NCI-H1694 (cell line): ENCODE measurements around the gene CAPN14.

Experiments
- DNase-seq: peaks from one replicate; lab custom pipeline; 2025; lab: John Stamatoyannopoulos, UW

Gene CAPN14

GRCh38 chr2:31226266-31226665, 9.0 kb upstream of the CAPN14 start:
- DNase-seq = no peak

- DNase-seq = no peak
These were observed 6.4 kb upstream of the CAPN14 start for GRCh38 chr2:31223749-31224148.

GRCh38 chr2:31223026-31223425, 5.7 kb upstream of the CAPN14 start:
- no peak for DNase-seq

- DNase-seq = no peak
These were observed 4.8 kb upstream of the CAPN14 start for GRCh38 chr2:31222071-31222470.

- no peak for DNase-seq
These were observed 4.2 kb upstream of the CAPN14 start for GRCh38 chr2:31221544-31221943.

- no peak for DNase-seq
These were observed 2.0 kb upstream of the CAPN14 start for GRCh38 chr2:31219131-31219969.

- no peak for DNase-seq
These were observed 581 bp downstream of the CAPN14 start for GRCh38 chr2:31216734-31217133.

GRCh38 chr2:31214444-31214915, 2.8 kb downstream of the CAPN14 start:
- no peak for DNase-seq

- DNase-seq = no peak
These were observed 3.5 kb downstream of the CAPN14 start for GRCh38 chr2:31213601-31214443.

- DNase-seq = no peak
These were observed 4.4 kb downstream of the CAPN14 start for GRCh38 chr2:31212659-31213600.

- no peak for DNase-seq
These were observed 9.1 kb downstream of the CAPN14 start for GRCh38 chr2:31208240-31208639.

GRCh38 chr2:31207790-31208189, 9.5 kb downstream of the CAPN14 start:
- DNase-seq = no peak

- DNase-seq = no peak
These were observed 11.7 kb downstream of the CAPN14 start for GRCh38 chr2:31205613-31206012.

GRCh38 chr2:31205186-31205585, 12.1 kb downstream of the CAPN14 start:
- peak; percentile 29 for DNase-seq

- peak; percentile 43 for DNase-seq
These were observed 12.5 kb downstream of the CAPN14 start for GRCh38 chr2:31204783-31205182.

GRCh38 chr2:31203916-31204315, 13.4 kb downstream of the CAPN14 start:
- DNase-seq = no peak

GRCh38 chr2:31202833-31203232, 14.5 kb downstream of the CAPN14 start:
- no peak for DNase-seq

GRCh38 chr2:31202041-31202440, 15.3 kb downstream of the CAPN14 start:
- DNase-seq = no peak

- no peak for DNase-seq
These were observed 16.3 kb downstream of the CAPN14 start for GRCh38 chr2:31200972-31201371.

- DNase-seq = no peak
These were observed 18.1 kb downstream of the CAPN14 start for GRCh38 chr2:31199206-31199605.

- DNase-seq = no peak
These were observed 19.6 kb downstream of the CAPN14 start for GRCh38 chr2:31197669-31198068.

- no peak for DNase-seq
These were observed 20.1 kb downstream of the CAPN14 start for GRCh38 chr2:31197166-31197565.
